C4-2B (cell line): ENCODE results near the gene SCNM1.

ENCODE experiments used
- CTCF ChIP-seq: fragments of 450-650 bp; conservative IDR thresholded peaks from 2 replicates; pipeline ENCODE4 v1.5.1; 2017; ENCODE audit warnings: mild to moderate bottlenecking
- ZFX ChIP-seq: fragments of 450-650 bp; IDR thresholded peaks from 2 replicates; pipeline ENCODE4 v1.6.1; 2017

DNA sequence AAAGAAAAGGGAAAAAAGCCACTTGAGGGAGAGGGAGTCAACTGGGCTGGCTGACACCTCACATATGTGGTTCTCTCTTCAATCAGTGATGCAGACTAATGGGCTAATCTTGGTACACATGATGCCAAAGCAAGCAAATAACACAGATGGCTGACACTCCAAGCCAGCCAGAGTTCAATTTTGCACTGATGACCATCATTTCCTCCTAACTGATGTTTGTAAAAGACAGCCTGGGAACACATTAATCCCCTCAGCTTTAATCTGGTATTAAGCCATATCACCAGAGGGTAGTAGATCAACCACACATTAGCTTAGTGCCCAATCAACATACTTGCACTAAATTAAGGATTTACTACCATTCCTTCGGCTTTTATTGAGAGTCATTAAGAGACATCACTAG is 21.3 kb downstream of the SCNM1 start:
- TF ChIP-seq CTCF: no peak
- TF ChIP-seq ZFX: no peak
